HepG2 (cell line): ENCODE results near the gene CHP1. TPM values are rescaled to one million over a fixed set of nuclear protein-coding genes. Genes with fewer than 3 reads are reported as not detected.

Experiments used
- HNRNPH1 ChIP-seq: fragments of 200-400 bp; formaldehyde crosslinking; optimal IDR thresholded peaks from 2 replicates; pipeline ENCODE3; 2017; ENCODE audit warnings: mild to moderate bottlenecking, low read depth, low read length
- IRX3 ChIP-seq: sonication (generic); formaldehyde crosslinking; IDR thresholded peaks from 2 replicates; pipeline ENCODE4 v1.8.1; 2023; ENCODE audit warnings: mild to moderate bottlenecking, low read depth, missing genetic modification reagents, borderline replicate concordance
- MIXL1 ChIP-seq: IDR thresholded peaks from 2 replicates; pipeline ENCODE4 v1.6.1; 2016
- NBN ChIP-seq: fragments of 450-650 bp; conservative IDR thresholded peaks from 2 replicates; pipeline ENCODE4 v1.6.1; 2017
- NCOA5 ChIP-seq: sonication (generic); formaldehyde crosslinking; IDR thresholded peaks from 2 replicates; pipeline ENCODE4 v1.4.0; 2020; ENCODE audit warnings: missing genetic modification reagents
- SATB2 ChIP-seq: sonication (generic); formaldehyde crosslinking; IDR thresholded peaks from 2 replicates; pipeline ENCODE4 v1.5.0; 2020; ENCODE audit warnings: missing genetic modification reagents
- TBL1XR1 ChIP-seq: fragments of 150-350 bp; IDR thresholded peaks from 2 replicates; pipeline ENCODE4 v1.6.1; 2014; ENCODE audit warnings: borderline replicate concordance, low read length; ENCODE audit not compliant: partially characterized antibody
- ZMYM2 ChIP-seq: sonication (generic); formaldehyde crosslinking; IDR thresholded peaks from 2 replicates; pipeline ENCODE4 v1.8.0; 2022; ENCODE audit warnings: mild to moderate bottlenecking, missing genetic modification reagents
- ZNF44 ChIP-seq: sonication (generic); formaldehyde crosslinking; IDR thresholded peaks from 2 replicates; pipeline ENCODE4 v1.5.1; 2020; ENCODE audit warnings: mild to moderate bottlenecking, missing genetic modification reagents
- ZNF496 ChIP-seq: sonication (generic); formaldehyde crosslinking; IDR thresholded peaks from 2 replicates; pipeline ENCODE4 v1.8.1; 2023; ENCODE audit warnings: mild to moderate bottlenecking, moderate library complexity, missing genetic modification reagents; ENCODE audit not compliant: insufficient replicate concordance
- ZNF546 ChIP-seq: sonication (generic); formaldehyde crosslinking; conservative IDR thresholded peaks from 2 replicates; pipeline ENCODE4 v1.8.1; 2023; ENCODE audit warnings: mild to moderate bottlenecking, missing genetic modification reagents
- ZNF768 ChIP-seq: sonication (generic); formaldehyde crosslinking; IDR thresholded peaks from 2 replicates; pipeline ENCODE4 v1.4.0; 2020; ENCODE audit warnings: missing genetic modification reagents
- polyA plus RNA-seq, 8 experiments: library from polyadenylated mRNA; depleted of rRNA in 3 of 8; stranded (reverse) in 7 of 8; unstranded in 1 of 8; fragments of >200 nt; fragmentation: Illumina TruSeq in 4 of 8; extraction: Trizol in 4 of 8; gene quantifications; 2 replicates each; pipeline versions ENCODE4 v1.2.1 to v1.2.3, GENCODE V29; 2011 to 2016; ENCODE audit warnings: low read depth in 4 of 8, missing spikeins in 1 of 8, mixed read lengths in 1 of 8; ENCODE audit not compliant: insufficient read depth in 1 of 8
- total RNA-seq, 5 experiments: library from RNA; depleted of rRNA; stranded (reverse); fragments of >200 nt; fragmentation: Illumina TruSeq; extraction: Trizol; gene quantifications; 2 replicates each; pipeline ENCODE4 v1.2.3, GENCODE V29; 2016; ENCODE audit warnings: low read depth in 1 of 5
- TF ChIP-seq, protein P1 (sequence below): sonication (generic); formaldehyde crosslinking; IDR thresholded peaks from 2 replicates; pipeline ENCODE4 v1.5.1; 2020; ENCODE audit warnings: mild to moderate bottlenecking, missing genetic modification reagents, moderate library complexity
- TF ChIP-seq, protein P2 (sequence below): sonication (generic); formaldehyde crosslinking; IDR thresholded peaks from 2 replicates; pipeline ENCODE4 v1.8.1; 2023; ENCODE audit warnings: mild to moderate bottlenecking, missing genetic modification reagents
- TF ChIP-seq, protein P3 (sequence below): IDR thresholded peaks from 2 replicates; pipeline ENCODE4 v1.6.1; 2016; ENCODE audit warnings: low read depth, control low read depth
- TF ChIP-seq, protein P4 (sequence below): sonication (generic); formaldehyde crosslinking; IDR thresholded peaks from 2 replicates; pipeline ENCODE4 v1.4.0; 2020; ENCODE audit warnings: missing genetic modification reagents, borderline replicate concordance
- TF ChIP-seq, protein P5 (sequence below): sonication (generic); formaldehyde crosslinking; IDR thresholded peaks from 2 replicates; pipeline ENCODE4 v1.4.0; 2020; ENCODE audit warnings: mild to moderate bottlenecking, missing genetic modification reagents

CHP1 gene
- total and polyA plus RNA-seq, 2 of the 13 experiments (the other 11 are each of a cell fraction or from before 2014, with no cell fraction given): 49.6 to 76.4 TPM

DNA sequence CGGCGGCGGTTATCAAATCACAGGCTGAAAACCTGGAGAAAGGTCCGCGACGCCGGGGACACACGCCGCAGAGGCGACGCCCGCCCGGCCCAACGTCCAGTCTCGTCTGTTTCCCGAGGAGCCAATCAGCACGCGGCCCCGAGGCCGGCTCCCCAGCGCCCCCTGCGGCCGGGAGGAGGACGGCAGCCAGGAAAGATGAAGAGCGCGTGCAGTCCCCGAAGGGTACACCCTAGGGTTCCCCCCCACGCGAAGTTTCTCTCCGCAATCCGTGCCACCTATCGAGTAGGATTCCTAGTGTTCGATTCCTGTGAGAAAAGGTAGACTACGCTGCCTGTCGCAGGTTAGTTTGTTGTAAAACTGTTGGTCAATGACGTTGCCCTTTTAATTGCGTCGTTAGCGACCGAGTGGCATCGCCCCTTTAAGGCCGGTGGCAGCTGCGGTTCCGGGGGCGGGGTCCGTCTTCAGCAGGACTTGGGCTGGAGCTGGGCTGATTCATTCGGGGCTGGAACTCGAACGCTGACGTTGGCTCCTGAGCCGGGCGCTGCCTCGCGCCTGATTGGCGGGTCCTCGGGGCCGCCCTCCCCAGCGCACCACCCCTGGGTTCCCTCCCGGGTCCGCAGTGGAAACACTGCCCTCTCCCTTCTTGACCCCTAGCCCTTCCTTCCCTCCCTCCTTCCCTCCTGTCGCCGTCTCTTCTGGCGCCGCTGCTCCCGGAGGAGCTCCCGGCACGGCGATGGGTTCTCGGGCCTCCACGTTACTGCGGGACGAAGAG lies at the start of gene CHP1, which contains the start of gene EXD1 (continued):
- TF ChIP-seq, protein P1, sequence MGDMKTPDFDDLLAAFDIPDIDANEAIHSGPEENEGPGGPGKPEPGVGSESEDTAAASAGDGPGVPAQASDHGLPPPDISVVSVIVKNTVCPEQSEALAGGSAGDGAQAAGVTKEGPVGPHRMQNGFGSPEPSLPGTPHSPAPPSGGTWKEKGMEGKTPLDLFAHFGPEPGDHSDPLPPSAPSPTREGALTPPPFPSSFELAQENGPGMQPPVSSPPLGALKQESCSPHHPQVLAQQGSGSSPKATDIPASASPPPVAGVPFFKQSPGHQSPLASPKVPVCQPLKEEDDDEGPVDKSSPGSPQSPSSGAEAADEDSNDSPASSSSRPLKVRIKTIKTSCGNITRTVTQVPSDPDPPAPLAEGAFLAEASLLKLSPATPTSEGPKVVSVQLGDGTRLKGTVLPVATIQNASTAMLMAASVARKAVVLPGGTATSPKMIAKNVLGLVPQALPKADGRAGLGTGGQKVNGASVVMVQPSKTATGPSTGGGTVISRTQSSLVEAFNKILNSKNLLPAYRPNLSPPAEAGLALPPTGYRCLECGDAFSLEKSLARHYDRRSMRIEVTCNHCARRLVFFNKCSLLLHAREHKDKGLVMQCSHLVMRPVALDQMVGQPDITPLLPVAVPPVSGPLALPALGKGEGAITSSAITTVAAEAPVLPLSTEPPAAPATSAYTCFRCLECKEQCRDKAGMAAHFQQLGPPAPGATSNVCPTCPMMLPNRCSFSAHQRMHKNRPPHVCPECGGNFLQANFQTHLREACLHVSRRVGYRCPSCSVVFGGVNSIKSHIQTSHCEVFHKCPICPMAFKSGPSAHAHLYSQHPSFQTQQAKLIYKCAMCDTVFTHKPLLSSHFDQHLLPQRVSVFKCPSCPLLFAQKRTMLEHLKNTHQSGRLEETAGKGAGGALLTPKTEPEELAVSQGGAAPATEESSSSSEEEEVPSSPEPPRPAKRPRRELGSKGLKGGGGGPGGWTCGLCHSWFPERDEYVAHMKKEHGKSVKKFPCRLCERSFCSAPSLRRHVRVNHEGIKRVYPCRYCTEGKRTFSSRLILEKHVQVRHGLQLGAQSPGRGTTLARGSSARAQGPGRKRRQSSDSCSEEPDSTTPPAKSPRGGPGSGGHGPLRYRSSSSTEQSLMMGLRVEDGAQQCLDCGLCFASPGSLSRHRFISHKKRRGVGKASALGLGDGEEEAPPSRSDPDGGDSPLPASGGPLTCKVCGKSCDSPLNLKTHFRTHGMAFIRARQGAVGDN (CRISPR knock-in tag): peak; percentile 99
- no peak; the same call in 1 of the 2 replicates for TF ChIP-seq ZNF44 (CRISPR knock-in tag)
- TF ChIP-seq NBN: no peak
- TF ChIP-seq MIXL1 (CRISPR knock-in tag): peak; percentile 61
- TF ChIP-seq, protein P2, sequence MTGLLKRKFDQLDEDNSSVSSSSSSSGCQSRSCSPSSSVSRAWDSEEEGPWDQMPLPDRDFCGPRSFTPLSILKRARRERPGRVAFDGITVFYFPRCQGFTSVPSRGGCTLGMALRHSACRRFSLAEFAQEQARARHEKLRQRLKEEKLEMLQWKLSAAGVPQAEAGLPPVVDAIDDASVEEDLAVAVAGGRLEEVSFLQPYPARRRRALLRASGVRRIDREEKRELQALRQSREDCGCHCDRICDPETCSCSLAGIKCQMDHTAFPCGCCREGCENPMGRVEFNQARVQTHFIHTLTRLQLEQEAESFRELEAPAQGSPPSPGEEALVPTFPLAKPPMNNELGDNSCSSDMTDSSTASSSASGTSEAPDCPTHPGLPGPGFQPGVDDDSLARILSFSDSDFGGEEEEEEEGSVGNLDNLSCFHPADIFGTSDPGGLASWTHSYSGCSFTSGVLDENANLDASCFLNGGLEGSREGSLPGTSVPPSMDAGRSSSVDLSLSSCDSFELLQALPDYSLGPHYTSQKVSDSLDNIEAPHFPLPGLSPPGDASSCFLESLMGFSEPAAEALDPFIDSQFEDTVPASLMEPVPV (CRISPR knock-in tag): peak; percentile 85
- peak; percentile 97 for TF ChIP-seq ZNF546 (CRISPR knock-in tag)
- no peak for TF ChIP-seq ZNF496 (CRISPR knock-in tag)
- TF ChIP-seq IRX3 (CRISPR knock-in tag): peak; percentile 49; the same call in 1 of the 2 replicates
- peak; percentile 88 for TF ChIP-seq ZNF768 (CRISPR knock-in tag)
- TF ChIP-seq, protein P3, sequence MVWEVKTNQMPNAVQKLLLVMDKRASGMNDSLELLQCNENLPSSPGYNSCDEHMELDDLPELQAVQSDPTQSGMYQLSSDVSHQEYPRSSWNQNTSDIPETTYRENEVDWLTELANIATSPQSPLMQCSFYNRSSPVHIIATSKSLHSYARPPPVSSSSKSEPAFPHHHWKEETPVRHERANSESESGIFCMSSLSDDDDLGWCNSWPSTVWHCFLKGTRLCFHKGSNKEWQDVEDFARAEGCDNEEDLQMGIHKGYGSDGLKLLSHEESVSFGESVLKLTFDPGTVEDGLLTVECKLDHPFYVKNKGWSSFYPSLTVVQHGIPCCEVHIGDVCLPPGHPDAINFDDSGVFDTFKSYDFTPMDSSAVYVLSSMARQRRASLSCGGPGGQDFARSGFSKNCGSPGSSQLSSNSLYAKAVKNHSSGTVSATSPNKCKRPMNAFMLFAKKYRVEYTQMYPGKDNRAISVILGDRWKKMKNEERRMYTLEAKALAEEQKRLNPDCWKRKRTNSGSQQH (CRISPR knock-in tag): peak; percentile 58; the same call in 1 of the 2 replicates
- TF ChIP-seq HNRNPH1: no peak
- peak; percentile 94 for TF ChIP-seq ZMYM2
- TF ChIP-seq, protein P4, sequence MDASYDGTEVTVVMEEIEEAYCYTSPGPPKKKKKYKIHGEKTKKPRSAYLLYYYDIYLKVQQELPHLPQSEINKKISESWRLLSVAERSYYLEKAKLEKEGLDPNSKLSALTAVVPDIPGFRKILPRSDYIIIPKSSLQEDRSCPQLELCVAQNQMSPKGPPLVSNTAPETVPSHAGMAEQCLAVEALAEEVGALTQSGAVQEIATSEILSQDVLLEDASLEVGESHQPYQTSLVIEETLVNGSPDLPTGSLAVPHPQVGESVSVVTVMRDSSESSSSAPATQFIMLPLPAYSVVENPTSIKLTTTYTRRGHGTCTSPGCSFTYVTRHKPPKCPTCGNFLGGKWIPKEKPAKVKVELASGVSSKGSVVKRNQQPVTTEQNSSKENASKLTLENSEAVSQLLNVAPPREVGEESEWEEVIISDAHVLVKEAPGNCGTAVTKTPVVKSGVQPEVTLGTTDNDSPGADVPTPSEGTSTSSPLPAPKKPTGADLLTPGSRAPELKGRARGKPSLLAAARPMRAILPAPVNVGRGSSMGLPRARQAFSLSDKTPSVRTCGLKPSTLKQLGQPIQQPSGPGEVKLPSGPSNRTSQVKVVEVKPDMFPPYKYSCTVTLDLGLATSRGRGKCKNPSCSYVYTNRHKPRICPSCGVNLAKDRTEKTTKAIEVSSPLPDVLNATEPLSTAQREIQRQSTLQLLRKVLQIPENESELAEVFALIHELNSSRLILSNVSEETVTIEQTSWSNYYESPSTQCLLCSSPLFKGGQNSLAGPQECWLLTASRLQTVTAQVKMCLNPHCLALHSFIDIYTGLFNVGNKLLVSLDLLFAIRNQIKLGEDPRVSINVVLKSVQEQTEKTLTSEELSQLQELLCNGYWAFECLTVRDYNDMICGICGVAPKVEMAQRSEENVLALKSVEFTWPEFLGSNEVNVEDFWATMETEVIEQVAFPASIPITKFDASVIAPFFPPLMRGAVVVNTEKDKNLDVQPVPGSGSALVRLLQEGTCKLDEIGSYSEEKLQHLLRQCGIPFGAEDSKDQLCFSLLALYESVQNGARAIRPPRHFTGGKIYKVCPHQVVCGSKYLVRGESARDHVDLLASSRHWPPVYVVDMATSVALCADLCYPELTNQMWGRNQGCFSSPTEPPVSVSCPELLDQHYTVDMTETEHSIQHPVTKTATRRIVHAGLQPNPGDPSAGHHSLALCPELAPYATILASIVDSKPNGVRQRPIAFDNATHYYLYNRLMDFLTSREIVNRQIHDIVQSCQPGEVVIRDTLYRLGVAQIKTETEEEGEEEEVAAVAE (CRISPR knock-in tag): peak; percentile 82; the same call in 1 of the 2 replicates
- TF ChIP-seq SATB2 (CRISPR knock-in tag): 0 out of 2 replicates have a peak, but pooled peaks have one; percentile 44
- TF ChIP-seq TBL1XR1: peak; percentile 31
- TF ChIP-seq, protein P5, sequence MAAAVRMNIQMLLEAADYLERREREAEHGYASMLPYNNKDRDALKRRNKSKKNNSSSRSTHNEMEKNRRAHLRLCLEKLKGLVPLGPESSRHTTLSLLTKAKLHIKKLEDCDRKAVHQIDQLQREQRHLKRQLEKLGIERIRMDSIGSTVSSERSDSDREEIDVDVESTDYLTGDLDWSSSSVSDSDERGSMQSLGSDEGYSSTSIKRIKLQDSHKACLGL: peak; percentile 87; the same call in 1 of the 2 replicates
- TF ChIP-seq NCOA5 (CRISPR knock-in tag): no peak
